ENCODE measurements around the gene KDM5A.

- TF ChIP-seq CTCF (IDR thresholded peaks at IDR 0.05; ENCODE audit: poor library complexity) (no peak), EZH2 (IDR thresholded peaks at IDR 0.05; ENCODE audit: borderline replicate concordance) (no peak), EZH2phosphoT487 (IDR thresholded peaks at IDR 0.05; ENCODE audit: low read depth, severe bottlenecking, unreplicated experiment) (no peak)
Measured at GRCh38 chr12:356276-356988, 32.7 kb downstream of the KDM5A start.
